ENCODE measurements around the gene FOXK1. TPM values are rescaled to one million over a fixed set of nuclear protein-coding genes. Genes with fewer than 3 reads are reported as not detected.
A peak's percentile ranks its signal among the peaks of the same experiment; 100 is the strongest.

Gene FOXK1
- total and polyA plus RNA-seq, 2 of the 13 experiments (the other 11 are each of a cell fraction or from before 2014, with no cell fraction given), result 4.6 to 8.8 TPM

DNA sequence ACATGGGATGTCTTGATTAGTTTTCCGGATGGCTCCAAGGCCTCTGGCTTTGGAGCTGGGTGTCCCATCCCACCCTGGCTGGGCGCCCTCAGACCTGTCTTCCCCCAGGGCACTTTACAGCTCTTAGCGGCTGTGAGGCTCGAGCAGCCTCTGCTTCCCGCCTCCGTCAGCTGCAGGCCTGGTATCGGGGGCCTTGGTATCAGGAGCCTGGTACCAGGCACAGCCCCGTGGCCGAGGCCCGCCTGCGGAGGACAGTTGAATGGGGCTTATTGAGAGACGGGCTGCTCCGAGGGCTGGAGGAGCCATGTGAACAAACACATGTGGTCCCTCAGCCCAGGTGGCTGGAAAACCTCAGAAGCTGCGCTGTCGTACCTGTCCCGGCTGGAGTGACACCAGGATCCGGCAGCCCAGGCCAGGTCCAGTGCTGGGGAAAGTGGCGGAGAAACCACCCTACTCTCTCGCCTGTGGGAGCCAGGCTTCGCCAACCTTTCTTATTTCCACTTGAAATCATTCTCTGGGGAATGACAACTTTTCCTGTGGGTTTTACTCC lies 69.4 kb downstream of the FOXK1 start:
- Histone ChIP-seq H3K79me2 (ENCODE audit: insufficient read depth, low read length) (peaks cover 24% of the 10 kb centered on the region), H3K4me2 (ENCODE audit: low read depth, low read length) (no peak overlapping the region), H3K9ac (ENCODE audit: insufficient read depth, low read depth, low read length) (no peak overlapping the region), H3K4me1 (ENCODE audit: insufficient read depth, low read length) (peaks cover 13% of the 10 kb centered on the region; the same call in 1 of the 2 replicates), H3K36me3 (replicated peaks in 1 of 2; ENCODE audit: control insufficient read depth in 1 of 2, insufficient read depth in 2 of 2, low read length in 2 of 2) (peaks cover 23 to 72% of the 10 kb centered on the region in 2 experiments; a peak in 4 of 5 replicates), H3K27ac (ENCODE audit: extremely low read length, insufficient read depth, low read length) (no peak overlapping the region), H3K4me3 (replicated peaks in 1 of 3; ENCODE audit: insufficient read depth in 1 of 3, low read depth in 2 of 3, low read length in 3 of 3) (no peak overlapping the region), H3K9me3 (ENCODE audit: low read length) (no peaks in the 10 kb centered on the region), H4K20me1 (ENCODE audit: insufficient read depth, low read length) (peaks cover 16% of the 10 kb centered on the region; the same call in 1 of the 2 replicates), H2AFZ (ENCODE audit: low read length) (no peak overlapping the region), H3K27me3 (ENCODE audit: control insufficient read depth in 1 of 2, insufficient read depth in 2 of 2, low read length in 2 of 2) (no peaks in the 10 kb centered on the region)
- intact Hi-C loops (cut with micrococcal nuclease; ENCODE audit: unreplicated experiment) (no loop called here), in situ Hi-C loops (cut with HindIII; ENCODE audit: extremely low pct_ligation_motif_present, low pct_unique_long_range_greater_than_20kb) (loop anchor here (5.0 to 25.0 kb wide), 2 partner anchors 69 to 139 kb away; partner anchors contain the start of gene FOXK1)
- BruUV-seq (replicated peaks), result no TSS peak
- ATAC-seq (no peak), DNase-seq (ENCODE audit: low spot score) (no peak), FAIRE-seq (no peak)
- WGBS (ENCODE audit: low lambda C conversion rate), result 97% methylated on average over 12 of the region's 20 CpGs
- POLR2A ChIA-PET, result no interaction called here
- TF ChIP-seq KLF15 (CRISPR knock-in tag; IDR thresholded peaks at IDR 0.05; ENCODE audit: borderline replicate concordance) (no peak), AGO2 (optimal IDR thresholded peaks at IDR 0.05; ENCODE audit: low read depth, low read length) (peak; percentile 25), ZNF788 (CRISPR knock-in tag; IDR thresholded peaks at IDR 0.05; ENCODE audit: borderline replicate concordance) (peak; percentile 24; the same call in 1 of the 2 replicates), TBX2 (CRISPR knock-in tag; IDR thresholded peaks at IDR 0.05; ENCODE audit: borderline replicate concordance) (peak; percentile 19; the same call in 1 of the 2 replicates)
- TF ChIP-seq, protein P1, sequence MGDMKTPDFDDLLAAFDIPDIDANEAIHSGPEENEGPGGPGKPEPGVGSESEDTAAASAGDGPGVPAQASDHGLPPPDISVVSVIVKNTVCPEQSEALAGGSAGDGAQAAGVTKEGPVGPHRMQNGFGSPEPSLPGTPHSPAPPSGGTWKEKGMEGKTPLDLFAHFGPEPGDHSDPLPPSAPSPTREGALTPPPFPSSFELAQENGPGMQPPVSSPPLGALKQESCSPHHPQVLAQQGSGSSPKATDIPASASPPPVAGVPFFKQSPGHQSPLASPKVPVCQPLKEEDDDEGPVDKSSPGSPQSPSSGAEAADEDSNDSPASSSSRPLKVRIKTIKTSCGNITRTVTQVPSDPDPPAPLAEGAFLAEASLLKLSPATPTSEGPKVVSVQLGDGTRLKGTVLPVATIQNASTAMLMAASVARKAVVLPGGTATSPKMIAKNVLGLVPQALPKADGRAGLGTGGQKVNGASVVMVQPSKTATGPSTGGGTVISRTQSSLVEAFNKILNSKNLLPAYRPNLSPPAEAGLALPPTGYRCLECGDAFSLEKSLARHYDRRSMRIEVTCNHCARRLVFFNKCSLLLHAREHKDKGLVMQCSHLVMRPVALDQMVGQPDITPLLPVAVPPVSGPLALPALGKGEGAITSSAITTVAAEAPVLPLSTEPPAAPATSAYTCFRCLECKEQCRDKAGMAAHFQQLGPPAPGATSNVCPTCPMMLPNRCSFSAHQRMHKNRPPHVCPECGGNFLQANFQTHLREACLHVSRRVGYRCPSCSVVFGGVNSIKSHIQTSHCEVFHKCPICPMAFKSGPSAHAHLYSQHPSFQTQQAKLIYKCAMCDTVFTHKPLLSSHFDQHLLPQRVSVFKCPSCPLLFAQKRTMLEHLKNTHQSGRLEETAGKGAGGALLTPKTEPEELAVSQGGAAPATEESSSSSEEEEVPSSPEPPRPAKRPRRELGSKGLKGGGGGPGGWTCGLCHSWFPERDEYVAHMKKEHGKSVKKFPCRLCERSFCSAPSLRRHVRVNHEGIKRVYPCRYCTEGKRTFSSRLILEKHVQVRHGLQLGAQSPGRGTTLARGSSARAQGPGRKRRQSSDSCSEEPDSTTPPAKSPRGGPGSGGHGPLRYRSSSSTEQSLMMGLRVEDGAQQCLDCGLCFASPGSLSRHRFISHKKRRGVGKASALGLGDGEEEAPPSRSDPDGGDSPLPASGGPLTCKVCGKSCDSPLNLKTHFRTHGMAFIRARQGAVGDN (CRISPR knock-in tag; IDR thresholded peaks at IDR 0.05), result peak; percentile 18; the same call in 1 of the 2 replicates
- CTCF ChIA-PET (ENCODE audit: low intra/inter-chr PET ratio, low total read pairs), result interaction anchor here (3.5 kb wide), 1 partner anchor 141 kb away, joined by 25 read pairs; no protein-coding TSS in a partner anchor

All from HepG2 (cell line).